Measurements from ENCODE around the gene RNF214.

DNA sequence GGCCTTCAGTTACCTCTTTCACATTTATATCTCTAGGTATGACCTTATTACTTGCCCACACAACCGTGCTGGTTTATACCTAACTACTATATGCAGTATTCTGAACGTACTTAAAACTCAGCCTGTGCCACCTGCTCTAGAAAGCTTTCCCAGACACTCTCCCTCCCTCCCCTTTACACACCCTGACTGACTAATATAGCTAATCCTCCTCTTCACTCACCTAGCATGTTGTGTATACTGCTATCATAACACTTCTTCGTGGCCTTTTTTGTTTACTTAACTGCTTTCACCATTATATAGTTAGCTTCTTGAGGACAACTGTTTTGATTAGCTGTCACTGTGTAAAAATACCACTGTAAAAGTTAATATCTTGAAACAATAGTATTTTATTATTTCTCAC, 23.5 kb downstream of the RNF214 start:
- TF ChIP-seq POLR2A (IDR thresholded peaks at IDR 0.05; ENCODE audit: low read length), result no peak
- no peak for TF ChIP-seq GATA1 (IDR thresholded peaks at IDR 0.05; ENCODE audit: low read depth, low read length)
